ENCODE measurements around the gene FLYWCH2.
A peak's percentile ranks its signal among the peaks of the same experiment; 100 is the strongest.

The FLYWCH2 gene

GRCh38 chr16:2846511-2847310 is 36.3 kb upstream of the FLYWCH2 start:
- no peak overlapping the region for H3K4me3 ChIP-seq (replicated peaks in 1 of 2; ENCODE audit: low read depth in 2 of 2, low read length in 2 of 2)
- no peak for TF ChIP-seq CTCF (IDR thresholded peaks at IDR 0.05; ENCODE audit: low read depth, low read length)
- DNase-seq (ENCODE audit: low read depth in 2 of 2): peak; percentile 17 to 77

- H3K4me3 ChIP-seq (replicated peaks in 1 of 2; ENCODE audit: low read depth in 2 of 2, low read length in 2 of 2): no peak overlapping the region
- DNase-seq (ENCODE audit: low read depth in 2 of 2): no peak
- no peak for TF ChIP-seq CTCF (IDR thresholded peaks at IDR 0.05; ENCODE audit: low read depth, low read length)
Measured at GRCh38 chr16:2848933-2849725, 33.9 kb upstream of the FLYWCH2 start.

GRCh38 chr16:2852003-2852730 is 30.8 kb upstream of the FLYWCH2 start:
- TF ChIP-seq CTCF (IDR thresholded peaks at IDR 0.05; ENCODE audit: low read depth, low read length): no peak

GRCh38 chr16:2852731-2853507 is 30.1 kb upstream of the FLYWCH2 start:
- H3K4me3 ChIP-seq (replicated peaks in 1 of 2; ENCODE audit: low read depth in 2 of 2, low read length in 2 of 2): no peak overlapping the region
- TF ChIP-seq CTCF (IDR thresholded peaks at IDR 0.05; ENCODE audit: low read depth, low read length): no peak
- no peak for DNase-seq (ENCODE audit: low read depth in 2 of 2)

More at GRCh38 chr16:2852003-2852730, 30.8 kb upstream of the FLYWCH2 start:
- DNase-seq (ENCODE audit: low read depth in 2 of 2): no peak
- H3K4me3 ChIP-seq (replicated peaks in 1 of 2; ENCODE audit: low read depth in 2 of 2, low read length in 2 of 2): no peak overlapping the region

GRCh38 chr16:2853531-2854073 is 29.4 kb upstream of the FLYWCH2 start:
- no peak for TF ChIP-seq CTCF (IDR thresholded peaks at IDR 0.05; ENCODE audit: low read depth, low read length)
- H3K4me3 ChIP-seq (replicated peaks in 1 of 2; ENCODE audit: low read depth in 2 of 2, low read length in 2 of 2): no peak overlapping the region
- no peak for DNase-seq (ENCODE audit: low read depth in 2 of 2)

Measured in cardiac fibroblast (primary cell).